Hair follicular keratinocyte (primary cell): ENCODE results near the gene BEGAIN. TPM values are rescaled to one million over a fixed set of nuclear protein-coding genes. Genes with fewer than 3 reads are reported as not detected.

Experiments used
- total RNA-seq: library from RNA; depleted of rRNA; stranded (reverse); fragments of >200 nt; gene quantifications from 2 replicates; pipeline ENCODE4 v1.2.3, GENCODE V29; 2015

BEGAIN gene, protein sequence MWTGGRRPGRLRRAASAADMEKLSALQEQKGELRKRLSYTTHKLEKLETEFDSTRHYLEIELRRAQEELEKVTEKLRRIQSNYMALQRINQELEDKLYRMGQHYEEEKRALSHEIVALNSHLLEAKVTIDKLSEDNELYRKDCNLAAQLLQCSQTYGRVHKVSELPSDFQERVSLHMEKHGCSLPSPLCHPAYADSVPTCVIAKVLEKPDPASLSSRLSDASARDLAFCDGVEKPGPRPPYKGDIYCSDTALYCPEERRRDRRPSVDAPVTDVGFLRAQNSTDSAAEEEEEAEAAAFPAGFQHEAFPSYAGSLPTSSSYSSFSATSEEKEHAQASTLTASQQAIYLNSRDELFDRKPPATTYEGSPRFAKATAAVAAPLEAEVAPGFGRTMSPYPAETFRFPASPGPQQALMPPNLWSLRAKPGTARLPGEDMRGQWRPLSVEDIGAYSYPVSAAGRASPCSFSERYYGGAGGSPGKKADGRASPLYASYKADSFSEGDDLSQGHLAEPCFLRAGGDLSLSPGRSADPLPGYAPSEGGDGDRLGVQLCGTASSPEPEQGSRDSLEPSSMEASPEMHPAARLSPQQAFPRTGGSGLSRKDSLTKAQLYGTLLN
- 1.1 and 3.0 TPM in 2 replicates for total RNA-seq

DNA sequence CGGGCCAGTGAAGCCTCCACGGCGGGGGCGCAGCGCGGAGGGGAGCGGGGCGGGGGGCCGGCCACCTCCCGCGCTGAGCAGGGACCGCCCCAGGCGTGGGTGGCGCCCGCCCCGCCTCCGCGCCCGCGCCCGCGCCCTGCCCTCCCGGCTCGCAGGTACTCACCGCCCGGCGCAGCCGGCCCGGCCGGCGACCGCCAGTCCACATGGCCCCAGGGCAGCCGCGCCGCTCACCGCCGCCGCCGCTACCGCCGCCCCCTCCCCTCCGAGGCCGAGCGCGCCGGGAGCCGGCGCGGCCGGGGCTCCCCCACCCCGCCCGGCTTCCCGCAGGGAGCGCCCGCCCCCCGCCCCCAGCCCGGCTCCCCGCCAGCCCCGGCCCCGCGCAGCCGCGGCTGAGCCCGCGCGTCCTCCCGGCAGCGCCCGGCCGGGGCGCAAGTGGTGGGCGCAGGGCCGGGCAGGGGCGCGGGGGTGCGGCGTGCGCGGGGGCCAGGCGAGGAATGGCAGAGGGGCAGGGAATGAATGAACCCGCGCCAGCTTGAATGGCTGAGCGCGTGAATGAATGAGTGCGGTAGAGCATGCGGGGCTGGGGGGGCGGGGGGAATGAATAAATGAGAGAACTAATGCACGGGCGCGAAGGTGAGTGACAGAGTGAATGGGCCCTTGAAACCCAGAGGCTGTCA, at the start of gene BEGAIN:
TSS of gene BEGAIN (minus strand) at position 332 of the 677 bp plus-strand sequence. CDS start at position 205, 127 bp downstream.

Other genes with a start within 250 kb of the BEGAIN start
- gene WDR25, start 210.9 kb downstream of the BEGAIN start, total RNA-seq, result 9.1 and 11.0 TPM in 2 replicates
- gene DLK1, start 139.5 kb upstream of the BEGAIN start, total RNA-seq, result not detected in 2 replicates
- gene MEG3, start 238.7 kb upstream of the BEGAIN start, total RNA-seq, result 3.8 and 5.6 TPM in 2 replicates